Left ventricle myocardium inferior (tissue), 1 donor: ENCODE data around the gene EPB41L4A. TPM values are rescaled to one million over a fixed set of nuclear protein-coding genes. Genes with fewer than 3 reads are reported as not detected.

Source experiments
- DNase-seq: peaks from one replicate; pipeline ENCODE4 v3.0.0-alpha.2; 2020
- H3K27ac ChIP-seq: fragments of 200-600 bp; replicated peaks from 2 replicates; pipeline ENCODE4 v1.8.0; 2021
- H3K27me3 ChIP-seq: fragments of 200-600 bp; 2 replicates; pipeline ENCODE4 v1.8.0; 2021; ENCODE audit warnings: low read depth
- H3K36me3 ChIP-seq: fragments of 200-600 bp; 2 replicates; pipeline ENCODE4 v1.8.0; 2021
- H3K4me1 ChIP-seq: fragments of 200-600 bp; 2 replicates; pipeline ENCODE4 v1.8.0; 2021
- H3K4me3 ChIP-seq: fragments of 200-600 bp; 2 replicates; pipeline ENCODE4 v1.8.0; 2021; ENCODE audit warnings: mild to moderate bottlenecking, moderate library complexity
- H3K9me3 ChIP-seq: fragments of 200-600 bp; replicated peaks from 2 replicates; pipeline ENCODE4 v1.8.0; 2021
- CTCF ChIP-seq: fragments of 200-600 bp; IDR thresholded peaks from 2 replicates; pipeline ENCODE4 v1.8.0; 2021; ENCODE audit warnings: antibody characterized with exemption, mild to moderate bottlenecking, borderline replicate concordance
- intact Hi-C: fragments of 100-400 bp; cut with micrococcal nuclease; formaldehyde crosslinking; loops from one replicate; pipeline ENCODE4 v1.11.0; 2022
- total RNA-seq: library from RNA; stranded (reverse); fragmentation: NEBNext Ultra II Directional; extraction: Animal tissue kit (Norgen Biotek cat#: 25700); gene quantifications from one replicate; pipeline ENCODE4 v1.2.1, GENCODE V29; 2021
- donor health status: DM: no; HTN: yes; CAD: no; lungs with severe emphysema.

Gene EPB41L4A
- total RNA-seq, 1 donor from 2014 or later = 17.8 TPM

- H3K9me3 ChIP-seq = no peaks in the 10 kb centered on the region
- no peaks in the 10 kb centered on the region for H3K27me3 ChIP-seq
- peak overlapping the region; percentile 48 for H3K27ac ChIP-seq
- no peaks in the 10 kb centered on the region for H3K36me3 ChIP-seq
- H3K4me3 ChIP-seq = no peak overlapping the region
- TF ChIP-seq CTCF = no peak
- peaks cover 60% of the 10 kb centered on the region for H3K4me1 ChIP-seq
- no peak for DNase-seq
- intact Hi-C loops = no loop called here
Observed at GRCh38 chr5:112329419-112330090, 89.5 kb downstream of the EPB41L4A start.

- TF ChIP-seq CTCF = no peak
- Histone ChIP-seq H3K36me3 (no peaks in the 10 kb centered on the region), H3K27ac (no peak overlapping the region), H3K9me3 (no peaks in the 10 kb centered on the region), H3K27me3 (no peaks in the 10 kb centered on the region), H3K4me1 (peaks cover 30% of the 10 kb centered on the region), H3K4me3 (no peak overlapping the region)
- DNase-seq = no peak
- intact Hi-C loops = no loop called here
Observed at GRCh38 chr5:112323166-112323565, 95.9 kb downstream of the EPB41L4A start.

GRCh38 chr5:112320408-112320807 lies 98.7 kb downstream of the EPB41L4A start:
- no peak for TF ChIP-seq CTCF
- Histone ChIP-seq H3K36me3 (no peaks in the 10 kb centered on the region), H3K27ac (peak overlapping the region; percentile 20), H3K4me1 (peaks cover 55% of the 10 kb centered on the region), H3K4me3 (no peak overlapping the region), H3K27me3 (no peaks in the 10 kb centered on the region), H3K9me3 (no peaks in the 10 kb centered on the region)
- no peak for DNase-seq
- intact Hi-C loops = no loop called here

GRCh38 chr5:112318346-112318745 lies 100.7 kb downstream of the EPB41L4A start:
- peaks cover 61% of the 10 kb centered on the region for H3K4me1 ChIP-seq
- H3K4me3 ChIP-seq = no peak overlapping the region
- no peak for DNase-seq
- no peaks in the 10 kb centered on the region for H3K36me3 ChIP-seq
- H3K9me3 ChIP-seq = no peaks in the 10 kb centered on the region
- H3K27me3 ChIP-seq = no peaks in the 10 kb centered on the region
- TF ChIP-seq CTCF = no peak
- intact Hi-C loops = no loop called here
- peak overlapping the region; percentile 2 for H3K27ac ChIP-seq

- no peak for TF ChIP-seq CTCF
- H3K9me3 ChIP-seq = no peaks in the 10 kb centered on the region
- H3K4me1 ChIP-seq = peaks cover 64% of the 10 kb centered on the region
- no peaks in the 10 kb centered on the region for H3K36me3 ChIP-seq
- no peak for DNase-seq
- no peaks in the 10 kb centered on the region for H3K27me3 ChIP-seq
- no peak overlapping the region for H3K27ac ChIP-seq
- intact Hi-C loops = no loop called here
- no peak overlapping the region for H3K4me3 ChIP-seq
Observed at GRCh38 chr5:112317866-112318265, 101.2 kb downstream of the EPB41L4A start.
